Vagina (tissue), 2 donors: ENCODE measurements around the gene PEX11A.

ENCODE experiments used
- POLR2A ChIP-seq, 2 donors: fragments of 450-650 bp; IDR thresholded peaks; one replicate each; pipeline ENCODE4 v1.6.1; 2017; ENCODE audit warnings: antibody characterized with exemption in 2 of 2, mild to moderate bottlenecking in 2 of 2, moderate library complexity in 2 of 2
- TF ChIP-seq, protein P1 (sequence below), 3 experiments: fragments of 450-650 bp in 2 of 3; fragments of 200-600 bp in 1 of 3; sonication (generic) in 1 of 3; IDR thresholded peaks; one replicate each; pipeline ENCODE4 v1.5.1; 2017 to 2019; ENCODE audit warnings: antibody characterized with exemption in 3 of 3, mild to moderate bottlenecking in 2 of 3, moderate library complexity in 2 of 3

DNA sequence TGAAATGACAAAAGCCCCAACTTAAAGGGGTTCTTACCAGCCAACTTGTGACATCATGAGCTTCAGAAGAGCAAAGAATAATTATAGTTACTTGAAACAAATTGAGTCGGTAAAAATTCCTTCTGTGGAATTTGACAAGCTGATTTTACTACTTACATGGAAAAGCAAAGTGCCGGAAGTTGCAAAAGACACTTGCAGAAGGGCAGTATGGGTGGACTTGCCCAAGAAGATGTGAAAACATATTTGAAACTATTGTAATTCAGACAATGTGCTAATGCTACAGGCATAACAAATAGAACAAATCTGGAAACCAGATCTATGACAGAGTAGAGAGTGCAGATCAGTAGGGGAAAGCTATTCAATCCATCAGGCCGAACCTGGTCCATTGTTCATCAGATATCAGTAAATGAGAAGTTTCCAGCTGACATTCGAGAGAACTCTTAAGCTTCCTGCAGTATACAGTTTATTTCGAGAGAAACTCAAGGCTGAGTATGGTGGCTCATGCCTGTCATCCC lies 32.8 kb downstream of the PEX11A start:
- TF ChIP-seq, protein P1, sequence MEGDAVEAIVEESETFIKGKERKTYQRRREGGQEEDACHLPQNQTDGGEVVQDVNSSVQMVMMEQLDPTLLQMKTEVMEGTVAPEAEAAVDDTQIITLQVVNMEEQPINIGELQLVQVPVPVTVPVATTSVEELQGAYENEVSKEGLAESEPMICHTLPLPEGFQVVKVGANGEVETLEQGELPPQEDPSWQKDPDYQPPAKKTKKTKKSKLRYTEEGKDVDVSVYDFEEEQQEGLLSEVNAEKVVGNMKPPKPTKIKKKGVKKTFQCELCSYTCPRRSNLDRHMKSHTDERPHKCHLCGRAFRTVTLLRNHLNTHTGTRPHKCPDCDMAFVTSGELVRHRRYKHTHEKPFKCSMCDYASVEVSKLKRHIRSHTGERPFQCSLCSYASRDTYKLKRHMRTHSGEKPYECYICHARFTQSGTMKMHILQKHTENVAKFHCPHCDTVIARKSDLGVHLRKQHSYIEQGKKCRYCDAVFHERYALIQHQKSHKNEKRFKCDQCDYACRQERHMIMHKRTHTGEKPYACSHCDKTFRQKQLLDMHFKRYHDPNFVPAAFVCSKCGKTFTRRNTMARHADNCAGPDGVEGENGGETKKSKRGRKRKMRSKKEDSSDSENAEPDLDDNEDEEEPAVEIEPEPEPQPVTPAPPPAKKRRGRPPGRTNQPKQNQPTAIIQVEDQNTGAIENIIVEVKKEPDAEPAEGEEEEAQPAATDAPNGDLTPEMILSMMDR (IDR thresholded peaks at IDR 0.05): no peak
- TF ChIP-seq POLR2A (IDR thresholded peaks at IDR 0.05): no peak
